HG03457 (cell line): Measurements from ENCODE around the gene XPR1.
"Not testable (repeated sequence)": the region's sequence is repeated elsewhere in the genome, so short reads cannot be mapped to it uniquely, and the experiment has no call there.

Source experiments
- ATAC-seq: cut with Tn5 transposase; IDR thresholded peaks from one replicate; pipeline ENCODE4 v1.9.1; 2021; ENCODE audit warnings: moderate number of reproducible peaks; ENCODE audit not compliant: unreplicated experiment

XPR1 gene

GRCh38 chr1:180833180-180833579 lies 201.4 kb downstream of the XPR1 start:
- not testable (repeated sequence) for ATAC-seq

- no peak for ATAC-seq
Measured at GRCh38 chr1:180836449-180836848, 204.6 kb downstream of the XPR1 start.

GRCh38 chr1:180837020-180837419 lies 205.2 kb downstream of the XPR1 start:
- ATAC-seq = no peak

GRCh38 chr1:180838535-180838934 lies 206.7 kb downstream of the XPR1 start:
- ATAC-seq = no peak

- ATAC-seq = no peak
Measured at GRCh38 chr1:180839547-180839946, 207.7 kb downstream of the XPR1 start.

- ATAC-seq = no peak
Measured at GRCh38 chr1:180841415-180841814, 209.6 kb downstream of the XPR1 start.

GRCh38 chr1:180842052-180842451 lies 210.2 kb downstream of the XPR1 start:
- ATAC-seq = no peak

- no peak for ATAC-seq
Measured at GRCh38 chr1:180842491-180843275, 210.9 kb downstream of the XPR1 start.

- ATAC-seq = no peak
Measured at GRCh38 chr1:180845352-180845751, 213.5 kb downstream of the XPR1 start.

- no peak for ATAC-seq
Measured at GRCh38 chr1:180848191-180848590, 216.4 kb downstream of the XPR1 start.

GRCh38 chr1:180849031-180849775 lies 217.4 kb downstream of the XPR1 start:
- no peak for ATAC-seq

- no peak for ATAC-seq
Measured at GRCh38 chr1:180851995-180852887, 220.4 kb downstream of the XPR1 start.

GRCh38 chr1:180854001-180854400 lies 222.2 kb downstream of the XPR1 start:
- ATAC-seq = no peak

GRCh38 chr1:180854456-180854855 lies 222.6 kb downstream of the XPR1 start:
- ATAC-seq = no peak

- ATAC-seq = not testable (repeated sequence)
Measured at GRCh38 chr1:180857947-180858725, 226.3 kb downstream of the XPR1 start.

- ATAC-seq = no peak
Measured at GRCh38 chr1:180859306-180859705, 227.5 kb downstream of the XPR1 start.

- no peak for ATAC-seq
Measured at GRCh38 chr1:180860535-180860934, 228.7 kb downstream of the XPR1 start.

GRCh38 chr1:180862305-180862704 lies 230.5 kb downstream of the XPR1 start:
- no peak for ATAC-seq

GRCh38 chr1:180863158-180863775 lies 231.4 kb downstream of the XPR1 start:
- ATAC-seq = no peak
